Ovary (tissue), 9 donors: Measurements from ENCODE around the gene POLR1F. TPM values are rescaled to one million over a fixed set of nuclear protein-coding genes. Genes with fewer than 3 reads are reported as not detected.
"Not testable (repeated sequence)": the region's sequence is repeated elsewhere in the genome, so short reads cannot be mapped to it uniquely, and the experiment has no call there.

Source experiments
- DNase-seq, 5 donors: peaks; one replicate each; pipeline ENCODE4 v3.0.0-alpha.2; 2019 to 2020
- H3K27ac ChIP-seq, 2 donors: fragments of 200-600 bp; one replicate each; pipeline versions ENCODE4 v1.5.1 to v1.8.0; 2019 to 2022
- H3K27me3 ChIP-seq: fragments of 200-600 bp; one replicate; pipeline ENCODE4 v1.8.0; 2022
- H3K36me3 ChIP-seq: fragments of 200-600 bp; sonication (generic); one replicate; pipeline ENCODE4 v1.5.1; 2019
- H3K4me1 ChIP-seq: one replicate; pipeline ENCODE4 v1.8.1; 2013; ENCODE audit warnings: mild to moderate bottlenecking, moderate library complexity; ENCODE audit not compliant: insufficient read depth
- H3K4me3 ChIP-seq: fragments of 200-600 bp; sonication (generic); one replicate; pipeline ENCODE4 v1.5.1; 2017
- H3K9me3 ChIP-seq, 2 donors: fragments of 200-600 bp in 1 of 2; sonication (generic) in 1 of 2; one replicate each; pipeline versions ENCODE4 v1.5.1 to v1.8.1; 2013 to 2019; ENCODE audit warnings: mild to moderate bottlenecking in 1 of 2, moderate library complexity in 1 of 2
- EP300 ChIP-seq: sonication (generic); formaldehyde crosslinking; IDR thresholded peaks from one replicate; pipeline ENCODE4 v1.6.1; 2017; ENCODE audit warnings: antibody characterized with exemption
- POLR2A ChIP-seq: fragments of 450-650 bp; IDR thresholded peaks from one replicate; pipeline ENCODE4 v1.6.1; 2017; ENCODE audit warnings: antibody characterized with exemption, mild to moderate bottlenecking, moderate library complexity
- WGBS, 3 donors: extraction: QIAGEN DNeasy Blood & Tissue Kit in 1 of 3; methylation state at CpG; one replicate each; pipeline versions ENCODE4 v1.1.5 to v1.1.7; 2013 to 2017; 5-methylcytosine and 5-hydroxymethylcytosine counted together
- intact Hi-C, 4 donors: fragments of 100-400 bp; cut with DNase I; formaldehyde crosslinking; loops; one replicate each; pipeline versions ENCODE4 v1.11.0 to v1.15.1; 2022 to 2023
- polyA plus RNA-seq, 2 donors: library from polyadenylated mRNA; stranded (reverse); fragments of 200-250 nt in 1 of 2; fragments of 350-450 nt in 1 of 2; fragmentation: Illumina TruSeq in 1 of 2; extraction: RNeasy Lipid Tissue Mini Kit (QIAGEN cat#74804) in 1 of 2; gene quantifications; one replicate each; pipeline ENCODE4 v1.2.3, GENCODE V29; 2013 to 2014
- total RNA-seq, 7 donors: library from RNA; depleted of rRNA in 2 of 7; stranded (reverse); fragments of >200 nt in 2 of 7; fragmentation: NEBNext Ultra II Directional in 3 of 7; extraction: Animal tissue kit (Norgen Biotek cat#: 25700) in 3 of 7; gene quantifications; one replicate each; pipeline versions ENCODE4 v1.1.0 to v1.2.4, GENCODE V29; 2016 to 2023
- TF ChIP-seq, protein P1 (sequence below), 3 donors: fragments of 450-650 bp in 2 of 3; fragments of 200-600 bp in 1 of 3; IDR thresholded peaks; one replicate each; pipeline versions ENCODE4 v1.5.1 to v1.8.0; 2016 to 2022; ENCODE audit warnings: antibody characterized with exemption in 3 of 3, mild to moderate bottlenecking in 1 of 3
- donor health status: DM: no; HTN: no; CAD: no; lungs with moderate emphysema.
- donor health status: DM: no; HTN: no; CAD: no.
- donor health status: Bipolar disorder and iron deficiency.
- donor health status: DM: yes; HTN: yes; CAD: no.
- donor health status: DM: no; HTN: no; CAD: no.
- donor health status: DM: yes; HTN: yes; CAD: no.

The POLR1F gene
- total and polyA plus RNA-seq, 9 donors, result 5.9 to 23.5 (median 14.0) TPM

DNA sequence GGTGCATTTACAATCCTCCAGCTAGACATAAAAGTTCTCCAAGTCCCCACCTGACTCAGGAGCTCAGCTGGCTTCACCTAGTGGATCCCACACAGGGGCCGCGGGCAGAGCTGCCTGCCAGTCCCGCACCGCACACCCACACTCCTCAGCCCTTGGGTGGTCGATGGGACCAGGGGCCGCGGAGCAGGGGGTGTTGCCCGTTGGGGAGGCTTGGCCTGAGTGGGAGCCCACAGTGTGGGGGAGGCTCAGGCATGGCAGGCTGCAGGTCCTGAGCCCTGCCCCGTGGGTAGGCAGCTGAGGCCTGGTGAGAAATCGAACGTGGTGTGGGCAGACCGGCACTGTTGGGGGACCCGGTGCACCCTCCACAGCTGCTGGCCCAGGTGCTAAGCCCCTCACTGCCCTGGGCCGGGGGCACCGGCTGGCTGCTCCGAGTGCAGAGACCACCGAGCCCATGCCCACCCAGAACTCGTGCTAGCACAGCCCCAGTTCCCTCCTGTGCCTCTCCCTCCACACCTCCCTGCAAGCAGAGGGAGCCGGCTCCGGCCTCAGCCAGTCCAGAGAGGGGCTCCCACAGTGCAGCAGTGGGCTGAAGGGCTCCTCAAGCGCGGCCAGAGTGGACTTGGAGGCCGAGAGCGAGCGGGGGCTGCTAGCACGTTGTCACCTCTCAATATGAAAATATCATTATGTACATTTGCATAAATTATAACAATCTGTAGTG, 16.6 kb downstream of the POLR1F start:
- H3K27ac ChIP-seq, result no peak overlapping the region
- no peaks in the 10 kb centered on the region for H3K36me3 ChIP-seq
- no peak for TF ChIP-seq POLR2A
- no peak for TF ChIP-seq EP300
- TF ChIP-seq, protein P1, sequence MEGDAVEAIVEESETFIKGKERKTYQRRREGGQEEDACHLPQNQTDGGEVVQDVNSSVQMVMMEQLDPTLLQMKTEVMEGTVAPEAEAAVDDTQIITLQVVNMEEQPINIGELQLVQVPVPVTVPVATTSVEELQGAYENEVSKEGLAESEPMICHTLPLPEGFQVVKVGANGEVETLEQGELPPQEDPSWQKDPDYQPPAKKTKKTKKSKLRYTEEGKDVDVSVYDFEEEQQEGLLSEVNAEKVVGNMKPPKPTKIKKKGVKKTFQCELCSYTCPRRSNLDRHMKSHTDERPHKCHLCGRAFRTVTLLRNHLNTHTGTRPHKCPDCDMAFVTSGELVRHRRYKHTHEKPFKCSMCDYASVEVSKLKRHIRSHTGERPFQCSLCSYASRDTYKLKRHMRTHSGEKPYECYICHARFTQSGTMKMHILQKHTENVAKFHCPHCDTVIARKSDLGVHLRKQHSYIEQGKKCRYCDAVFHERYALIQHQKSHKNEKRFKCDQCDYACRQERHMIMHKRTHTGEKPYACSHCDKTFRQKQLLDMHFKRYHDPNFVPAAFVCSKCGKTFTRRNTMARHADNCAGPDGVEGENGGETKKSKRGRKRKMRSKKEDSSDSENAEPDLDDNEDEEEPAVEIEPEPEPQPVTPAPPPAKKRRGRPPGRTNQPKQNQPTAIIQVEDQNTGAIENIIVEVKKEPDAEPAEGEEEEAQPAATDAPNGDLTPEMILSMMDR (IDR thresholded peaks at IDR 0.05), result no peak
- H3K27me3 ChIP-seq, result no peaks in the 10 kb centered on the region
- H3K9me3 ChIP-seq, result no peaks in the 10 kb centered on the region
- intact Hi-C loops, result no loop called here
- no peak overlapping the region for H3K4me3 ChIP-seq
- H3K4me1 ChIP-seq, result no peaks in the 10 kb centered on the region
- 91 to 98% (median 96%) methylated on average over 23 to 26 of the region's 26 CpGs for WGBS, 3 donors
- DNase-seq, result no peak

DNA sequence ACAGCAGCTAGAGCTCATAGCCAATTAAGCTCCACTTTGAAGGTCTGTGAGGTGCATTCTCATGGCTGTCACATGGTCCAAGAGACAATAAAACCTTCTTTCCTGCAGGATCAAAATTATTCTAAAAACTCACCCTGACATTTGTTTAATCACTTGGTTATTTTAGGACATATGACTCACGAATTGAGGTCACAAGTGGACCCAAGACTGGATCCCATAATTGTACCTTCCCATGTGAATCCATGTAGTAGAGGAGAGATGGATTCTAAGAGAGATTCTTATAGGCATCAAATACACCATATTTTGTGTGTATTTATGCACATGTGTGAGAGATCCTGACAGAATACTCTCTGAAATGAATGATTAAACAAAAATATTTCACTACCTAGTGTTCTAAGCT, 18.1 kb downstream of the POLR1F start:
- Histone ChIP-seq H3K9me3 (no peaks in the 10 kb centered on the region), H3K4me3 (no peak overlapping the region), H3K36me3 (no peaks in the 10 kb centered on the region), H3K4me1 (no peaks in the 10 kb centered on the region), H3K27ac (no peak overlapping the region), H3K27me3 (no peaks in the 10 kb centered on the region)
- intact Hi-C loops, result no loop called here
- 0 to 69% (median 29%) methylated on average over 1 of the region's 1 CpG for WGBS, 3 donors
- no peak for TF ChIP-seq POLR2A
- TF ChIP-seq, protein P1 (IDR thresholded peaks at IDR 0.05), result no peak
- TF ChIP-seq EP300, result no peak
- DNase-seq, result no peak

DNA sequence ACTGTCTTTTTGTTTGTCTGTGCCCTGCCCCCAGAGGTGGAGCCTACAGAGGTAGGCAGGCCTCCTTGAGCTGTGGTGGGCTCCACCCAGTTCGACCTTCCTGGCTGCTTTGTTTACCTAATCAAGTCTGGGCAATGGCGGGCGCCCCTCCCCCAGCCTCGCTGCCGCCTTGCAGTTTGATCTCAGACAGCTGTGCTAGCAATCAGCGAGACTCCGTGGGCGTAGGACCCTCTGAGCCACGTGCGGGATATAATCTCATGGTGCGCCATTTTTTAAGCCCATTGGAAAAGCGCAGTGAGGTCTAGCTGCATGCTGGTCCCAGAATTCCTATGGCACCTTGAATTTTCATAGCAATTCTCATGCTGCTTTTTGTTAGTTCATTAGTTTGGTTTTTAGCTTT, 19.7 kb downstream of the POLR1F start:
- WGBS, 3 donors, result 64 to 73% (median 70%) methylated on average over 12 of the region's 12 CpGs
- H3K27me3 ChIP-seq, H3K36me3 ChIP-seq, H3K4me1 ChIP-seq, DNase-seq, H3K4me3 ChIP-seq, H3K9me3 ChIP-seq, intact Hi-C loops, H3K27ac ChIP-seq: not testable (repeated sequence)

GRCh38 chr7:19681596-19681995, 27.2 kb downstream of the POLR1F start:
- H3K27me3 ChIP-seq, result no peaks in the 10 kb centered on the region
- no peaks in the 10 kb centered on the region for H3K36me3 ChIP-seq
- 83 to 92% (median 89%) methylated on average over 5 of the region's 5 CpGs for WGBS, 3 donors
- TF ChIP-seq POLR2A (no peak), EP300 (no peak)
- TF ChIP-seq, protein P1 (IDR thresholded peaks at IDR 0.05), result no peak
- H3K4me1 ChIP-seq, result no peaks in the 10 kb centered on the region
- DNase-seq, result no peak
- no peak overlapping the region for H3K4me3 ChIP-seq
- intact Hi-C loops, result no loop called here
- H3K27ac ChIP-seq, result no peak overlapping the region
- no peaks in the 10 kb centered on the region for H3K9me3 ChIP-seq

DNA sequence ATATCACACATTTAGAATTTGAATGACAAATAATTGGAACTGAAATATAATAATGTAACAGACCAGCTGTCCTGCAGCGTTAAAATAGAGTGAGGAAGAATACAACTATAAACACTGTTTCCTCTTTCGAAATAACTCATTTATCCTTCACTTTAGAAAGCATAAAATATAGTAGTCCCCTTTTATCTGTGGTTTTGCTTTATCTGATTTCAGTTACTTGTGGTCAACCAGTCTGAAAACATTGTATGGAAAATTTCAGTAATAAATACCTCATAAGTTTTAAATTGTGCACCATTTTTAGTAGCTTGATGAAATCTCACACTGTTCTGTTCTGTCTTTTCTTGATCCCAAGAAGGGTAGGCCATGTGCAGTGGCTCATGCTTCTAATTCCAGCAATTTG, 31.7 kb downstream of the POLR1F start:
- Histone ChIP-seq H3K27ac (no peak overlapping the region), H3K4me3 (no peak overlapping the region), H3K4me1 (no peaks in the 10 kb centered on the region), H3K27me3 (no peaks in the 10 kb centered on the region), H3K9me3 (no peaks in the 10 kb centered on the region), H3K36me3 (no peaks in the 10 kb centered on the region)
- no peak for DNase-seq
- intact Hi-C loops, result no loop called here
- TF ChIP-seq POLR2A (no peak), EP300 (no peak)
- TF ChIP-seq, protein P1 (IDR thresholded peaks at IDR 0.05), result no peak
- 54 to 66% (median 57%) methylated on average over 2 of the region's 2 CpGs for WGBS, 3 donors
